Peyer's patch (tissue), 4 donors: ENCODE results near the gene FAM120A. TPM values are rescaled to one million over a fixed set of nuclear protein-coding genes. Genes with fewer than 3 reads are reported as not detected.

Experiments
- DNase-seq, 3 donors: peaks; one replicate each; pipeline ENCODE4 v3.0.0-alpha.2; 2017 to 2019
- H3K27ac ChIP-seq, 4 donors: fragments of 200-600 bp; sonication (generic); one replicate each; pipeline ENCODE4 v1.5.1; 2016 to 2019
- H3K27me3 ChIP-seq, 2 donors: fragments of 200-600 bp; sonication (generic); one replicate each; pipeline ENCODE4 v1.5.1; 2019
- H3K36me3 ChIP-seq, 3 donors: fragments of 200-600 bp; sonication (generic); one replicate each; pipeline ENCODE4 v1.5.1; 2016 to 2019
- H3K4me1 ChIP-seq, 4 donors: fragments of 200-600 bp; sonication (generic); one replicate each; pipeline ENCODE4 v1.5.1; 2016 to 2019
- H3K4me3 ChIP-seq, 4 donors: fragments of 200-600 bp; sonication (generic); 1 replicate in 3 of 4; 2 replicates in 1 of 4; pipeline ENCODE4 v1.5.1; 2016 to 2019; ENCODE audit warnings: mild to moderate bottlenecking in 1 of 4
- H3K9me3 ChIP-seq, 4 donors: fragments of 200-600 bp; sonication (generic); one replicate each; pipeline ENCODE4 v1.5.1; 2016 to 2019; ENCODE audit warnings: mild to moderate bottlenecking in 1 of 4
- CTCF ChIP-seq, 6 experiments: fragments of 450-650 bp in 4 of 6; fragments of 200-600 bp in 2 of 6; sonication (generic) in 1 of 6; IDR thresholded peaks; one replicate each; pipeline ENCODE4 v1.5.1; 2017 to 2019; ENCODE audit warnings: antibody characterized with exemption in 6 of 6, mild to moderate bottlenecking in 3 of 6, moderate library complexity in 1 of 6
- POLR2A ChIP-seq, 2 donors: fragments of 450-650 bp; IDR thresholded peaks; one replicate each; pipeline ENCODE4 v1.5.1; 2017; ENCODE audit warnings: antibody characterized with exemption in 2 of 2, mild to moderate bottlenecking in 2 of 2, moderate library complexity in 2 of 2
- total RNA-seq, 4 donors: library from RNA; depleted of rRNA; stranded (reverse); fragments of >200 nt; gene quantifications; one replicate each; pipeline ENCODE4 v1.1.0, GENCODE V29; 2016

FAM120A gene
- total RNA-seq, 4 donors from 2014 or later, result 128 to 159 (median 136) TPM

- Histone ChIP-seq H3K4me3 (no peak overlapping the region), H3K9me3 (no peaks in the 10 kb centered on the region), H3K27me3 (no peaks in the 10 kb centered on the region), H3K4me1 (peaks cover 0 to 58% (median 12%) of the 10 kb centered on the region in 4 donors), H3K36me3 (no peaks in the 10 kb centered on the region), H3K27ac (no peak overlapping the region)
- TF ChIP-seq CTCF (IDR thresholded peaks at IDR 0.05), result no peak
- TF ChIP-seq POLR2A (IDR thresholded peaks at IDR 0.05), result no peak
- peak in 2 of 3 donors; percentile 43 to 44 for DNase-seq
Observed at GRCh38 chr9:93579711-93580516, 128.4 kb downstream of the FAM120A start.

- TF ChIP-seq POLR2A (IDR thresholded peaks at IDR 0.05) (no peak), CTCF (IDR thresholded peaks at IDR 0.05) (no peak)
- DNase-seq, result peak in 2 of 3 donors; percentile 33 to 44
- H3K27me3 ChIP-seq, result no peaks in the 10 kb centered on the region
- no peaks in the 10 kb centered on the region for H3K9me3 ChIP-seq
- H3K36me3 ChIP-seq, result no peaks in the 10 kb centered on the region
- H3K27ac ChIP-seq, result no peak overlapping the region
- no peak overlapping the region for H3K4me3 ChIP-seq
- H3K4me1 ChIP-seq, result peaks cover 0 to 51% (median 9%) of the 10 kb centered on the region in 4 donors
Observed at GRCh38 chr9:93580654-93581380, 129.3 kb downstream of the FAM120A start.

- no peak for TF ChIP-seq CTCF (IDR thresholded peaks at IDR 0.05)
- TF ChIP-seq POLR2A (IDR thresholded peaks at IDR 0.05), result no peak
- peak; percentile 4 to 51 (median 48) for DNase-seq
- Histone ChIP-seq H3K4me3 (no peak overlapping the region), H3K27ac (peak overlapping the region in 1 of 4 donors; percentile 31), H3K36me3 (no peaks in the 10 kb centered on the region), H3K4me1 (peaks cover 0 to 51% (median 9%) of the 10 kb centered on the region in 4 donors), H3K9me3 (no peaks in the 10 kb centered on the region), H3K27me3 (no peaks in the 10 kb centered on the region)
Observed at GRCh38 chr9:93582115-93582514, 130.6 kb downstream of the FAM120A start.

- Histone ChIP-seq H3K9me3 (no peaks in the 10 kb centered on the region), H3K27ac (no peak overlapping the region), H3K4me1 (peaks cover 0 to 51% (median 7%) of the 10 kb centered on the region in 4 donors), H3K27me3 (no peaks in the 10 kb centered on the region), H3K36me3 (no peaks in the 10 kb centered on the region), H3K4me3 (no peak overlapping the region)
- TF ChIP-seq POLR2A (IDR thresholded peaks at IDR 0.05) (no peak), CTCF (IDR thresholded peaks at IDR 0.05) (no peak)
- DNase-seq, result no peak
Observed at GRCh38 chr9:93582550-93582949, 131.1 kb downstream of the FAM120A start.

- peak in 1 of 3 donors; percentile 26 for DNase-seq
- H3K9me3 ChIP-seq, result no peaks in the 10 kb centered on the region
Observed at GRCh38 chr9:93585259-93585658, 133.8 kb downstream of the FAM120A start.

More at GRCh38 chr9:93585259-93585658, 133.8 kb downstream of the FAM120A start:
- Histone ChIP-seq H3K4me3 (no peak overlapping the region), H3K4me1 (peaks cover 0 to 41% (median 0%) of the 10 kb centered on the region in 4 donors), H3K27ac (no peak overlapping the region), H3K27me3 (no peaks in the 10 kb centered on the region), H3K36me3 (no peaks in the 10 kb centered on the region)
- TF ChIP-seq CTCF (IDR thresholded peaks at IDR 0.05) (no peak), POLR2A (IDR thresholded peaks at IDR 0.05) (no peak)
